ENCODE measurements around the gene SIPA1L3. TPM values are rescaled to one million over a fixed set of nuclear protein-coding genes. Genes with fewer than 3 reads are reported as not detected.

Gene SIPA1L3
- total RNA-seq, 1 experiment from 2014 or later, result 66.3 TPM

GRCh38 chr19:38043649-38044144, 136.7 kb downstream of the SIPA1L3 start:
- no peaks in the 10 kb centered on the region for H3K9me3 ChIP-seq (ENCODE audit: control insufficient read depth, insufficient read depth, low read depth, low read length)
- TF ChIP-seq SIN3A (IDR thresholded peaks at IDR 0.05; ENCODE audit: borderline replicate concordance, insufficient read depth, low read depth, low read length) (no peak), POLR2AphosphoS5 (IDR thresholded peaks at IDR 0.05; ENCODE audit: low read depth, low read length) (no peak), REST (IDR thresholded peaks at IDR 0.05; ENCODE audit: insufficient read depth in 1 of 2, low read depth in 2 of 2, low read length in 1 of 2) (no peak)
- no peaks in the 10 kb centered on the region for H3K4me1 ChIP-seq (ENCODE audit: control insufficient read depth, insufficient read depth, low read length)
- no peak overlapping the region for H3K4me3 ChIP-seq (ENCODE audit: low read depth in 2 of 2, low read length in 2 of 2)
- no peaks in the 10 kb centered on the region for H3K36me3 ChIP-seq (ENCODE audit: control insufficient read depth, insufficient read depth, low read length)
- CTCF ChIA-PET, result no interaction called here
- BruUV-seq (replicated peaks), result no TSS peak
- intact Hi-C loops (cut with micrococcal nuclease; ENCODE audit: unreplicated experiment) (no loop called here), in situ Hi-C loops (cut with HindIII; ENCODE audit: low pct_unique_long_range_greater_than_20kb, low sequenced_read_pairs) (no loop called here)
- DNase-seq (ENCODE audit: low read depth, low spot score) (no peak), ATAC-seq (no peak)
- no peak overlapping the region for H3K27ac ChIP-seq (ENCODE audit: low read length)
- no peaks in the 10 kb centered on the region for H3K27me3 ChIP-seq (ENCODE audit: control insufficient read depth, insufficient read depth, low read length)
- POLR2A ChIA-PET, result no interaction called here

- intact Hi-C loops (cut with micrococcal nuclease; ENCODE audit: unreplicated experiment) (no loop called here), in situ Hi-C loops (cut with HindIII; ENCODE audit: low pct_unique_long_range_greater_than_20kb, low sequenced_read_pairs) (no loop called here)
- Histone ChIP-seq H3K9me3 (ENCODE audit: control insufficient read depth, insufficient read depth, low read depth, low read length) (no peaks in the 10 kb centered on the region), H3K4me1 (ENCODE audit: control insufficient read depth, insufficient read depth, low read length) (no peaks in the 10 kb centered on the region), H3K4me3 (ENCODE audit: low read depth in 2 of 2, low read length in 2 of 2) (no peak overlapping the region), H3K27ac (ENCODE audit: low read length) (no peak overlapping the region), H3K27me3 (ENCODE audit: control insufficient read depth, insufficient read depth, low read length) (no peaks in the 10 kb centered on the region), H3K36me3 (ENCODE audit: control insufficient read depth, insufficient read depth, low read length) (no peaks in the 10 kb centered on the region)
- DNase-seq (ENCODE audit: low read depth, low spot score) (no peak), ATAC-seq (peak; percentile 18; the same call in 1 of the 2 replicates)
- ChIA-PET CTCF (interaction anchor here (1.0 kb wide), 1 partner anchor 142 kb away, joined by 6 read pairs; no protein-coding TSS in a partner anchor), POLR2A (interaction anchor here (0.6 kb wide), 1 partner anchor 139 kb away, joined by 3 read pairs; no protein-coding TSS in a partner anchor)
- TF ChIP-seq POLR2AphosphoS5 (IDR thresholded peaks at IDR 0.05; ENCODE audit: low read depth, low read length) (no peak), REST (IDR thresholded peaks at IDR 0.05; ENCODE audit: insufficient read depth in 1 of 2, low read depth in 2 of 2, low read length in 1 of 2) (no peak), TCF7L2 (IDR thresholded peaks at IDR 0.05; ENCODE audit: low read depth, low read length) (no peak), SIN3A (IDR thresholded peaks at IDR 0.05; ENCODE audit: borderline replicate concordance, insufficient read depth, low read depth, low read length) (no peak), CTCF (IDR thresholded peaks at IDR 0.05) (no peak)
- no TSS peak for BruUV-seq (replicated peaks)
These were observed 137.5 kb downstream of the SIPA1L3 start for GRCh38 chr19:38044267-38045111.

All from Panc1 (cell line).